SK-N-SH treated with all-trans-retinoic acid at 6 μM for 48 hours (cell line): Measurements from ENCODE around the gene ARRDC3.
"Not testable (repeated sequence)": the region's sequence is repeated elsewhere in the genome, so short reads cannot be mapped to it uniquely, and the experiment has no call there.

ENCODE experiments used
- GLIS3 ChIP-seq: fragments of 250-450 bp; sonication (Bioruptor Pico); IDR thresholded peaks from 2 replicates; pipeline ENCODE4 v1.5.0; 2020; ENCODE audit warnings: mild to moderate bottlenecking, moderate library complexity
- PATZ1 ChIP-seq: fragments of 250-450 bp; sonication (Bioruptor Pico); IDR thresholded peaks from 2 replicates; pipeline ENCODE4 v1.8.0; 2020; ENCODE audit warnings: mild to moderate bottlenecking, moderate library complexity, borderline replicate concordance
- POU6F1 ChIP-seq: fragments of 250-450 bp; sonication (Bioruptor Pico); IDR thresholded peaks from 2 replicates; pipeline ENCODE4 v1.8.0; 2021; ENCODE audit warnings: low read depth, mild to moderate bottlenecking, moderate library complexity, borderline replicate concordance
- ZFP3 ChIP-seq: fragments of 250-450 bp; sonication (Bioruptor Pico); IDR thresholded peaks from 2 replicates; pipeline ENCODE4 v1.5.0; 2020; ENCODE audit warnings: mild to moderate bottlenecking, moderate library complexity

GRCh38 chr5:91342931-91343330 lies 40.2 kb downstream of the ARRDC3 start:
- not testable (repeated sequence) for TF ChIP-seq ZFP3 (CRISPR knock-in tag); PATZ1 (CRISPR knock-in tag); GLIS3; POU6F1 (CRISPR knock-in tag)
